Subcutaneous adipose tissue (tissue), 4 donors: ENCODE results near the gene ZDHHC1. TPM values are rescaled to one million over a fixed set of nuclear protein-coding genes. Genes with fewer than 3 reads are reported as not detected.

Source experiments
- CTCF ChIP-seq: fragments of 450-650 bp; IDR thresholded peaks from one replicate; pipeline ENCODE4 v1.5.1; 2016; ENCODE audit warnings: low read depth, mild to moderate bottlenecking, control low read depth, antibody characterized with exemption, moderate library complexity
- total RNA-seq, 4 donors: library from RNA; depleted of rRNA; stranded (reverse); fragments of >200 nt; gene quantifications; one replicate each; pipeline ENCODE4 v1.1.0, GENCODE V29; 2016

The ZDHHC1 gene
- total RNA-seq, 4 donors from 2014 or later: 8.6 to 13.0 (median 11.4) TPM

- no peak for TF ChIP-seq CTCF
Observed at GRCh38 chr16:67388591-67388990, 27.7 kb downstream of the ZDHHC1 start.

- TF ChIP-seq CTCF: no peak
Observed at GRCh38 chr16:67388191-67388590, 28.1 kb downstream of the ZDHHC1 start.

GRCh38 chr16:67387479-67388079 lies 28.7 kb downstream of the ZDHHC1 start:
- TF ChIP-seq CTCF: no peak

GRCh38 chr16:67386861-67387455 lies 29.3 kb downstream of the ZDHHC1 start:
- TF ChIP-seq CTCF: no peak

- no peak for TF ChIP-seq CTCF
Observed at GRCh38 chr16:67384778-67385510, 31.3 kb downstream of the ZDHHC1 start.

GRCh38 chr16:67383284-67383683 lies 33.0 kb downstream of the ZDHHC1 start:
- no peak for TF ChIP-seq CTCF

GRCh38 chr16:67378642-67379041 lies 37.6 kb downstream of the ZDHHC1 start:
- no peak for TF ChIP-seq CTCF
